Inflammatory macrophage treated with lipopolysaccharide for 1 hour (primary cell): ENCODE results near the gene NYAP1.
A peak's percentile ranks its signal among the peaks of the same experiment; 100 is the strongest.

Source experiments
- DNase-seq, 2 donors: peaks; one replicate each; pipeline ENCODE4 v3.0.0-alpha.2; 2020 to 2022

Gene NYAP1

DNA sequence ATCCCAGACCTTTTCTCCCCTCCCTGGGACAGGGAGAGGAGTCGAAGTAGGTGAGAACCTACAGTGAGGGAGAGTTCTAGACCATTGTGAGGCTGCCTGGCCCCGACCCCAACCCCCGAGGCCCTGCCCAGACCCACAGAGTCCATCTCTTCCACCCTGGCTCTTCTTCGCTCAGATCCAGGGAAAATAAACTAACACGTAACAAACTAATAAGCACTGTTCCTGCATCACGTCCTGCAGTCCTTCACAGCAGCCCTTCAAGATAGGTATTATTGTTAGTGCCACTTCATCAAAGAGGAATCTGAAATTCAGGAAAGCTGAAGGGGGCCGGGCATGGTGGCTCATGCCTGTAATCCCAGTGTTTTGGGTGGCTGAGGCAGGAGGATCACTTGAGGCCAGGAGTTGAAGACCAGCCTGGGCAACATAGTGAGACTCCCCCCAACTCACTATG lies 19.5 kb upstream of the NYAP1 start, which contains the start of gene SPACDR:
TSS of gene SPACDR (minus strand) at position 51 of the 451 bp plus-strand sequence. CDS start 235 bp downstream, outside the sequence.
- DNase-seq, result no peak

DNA sequence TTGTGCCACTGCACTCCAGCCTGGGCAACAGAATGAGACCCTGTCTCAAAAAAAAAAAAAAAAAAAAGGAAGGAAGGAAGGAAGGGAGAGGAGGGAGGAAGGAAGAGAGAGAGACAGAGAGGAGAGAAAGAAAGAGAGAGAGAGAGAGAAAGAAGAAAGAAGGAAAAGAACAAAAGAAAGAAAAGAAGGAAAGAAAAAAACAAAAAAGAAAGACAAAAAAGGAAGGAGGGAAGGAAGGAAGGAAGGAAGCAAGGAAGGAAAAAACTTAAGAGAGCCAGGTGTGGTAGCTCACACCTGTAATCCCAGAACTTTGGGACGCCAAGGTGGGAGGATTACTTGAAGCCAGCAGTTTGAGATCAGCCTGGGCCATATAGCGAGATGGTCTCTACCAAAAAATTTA lies 18.9 kb upstream of the NYAP1 start:
- no peak for DNase-seq

DNA sequence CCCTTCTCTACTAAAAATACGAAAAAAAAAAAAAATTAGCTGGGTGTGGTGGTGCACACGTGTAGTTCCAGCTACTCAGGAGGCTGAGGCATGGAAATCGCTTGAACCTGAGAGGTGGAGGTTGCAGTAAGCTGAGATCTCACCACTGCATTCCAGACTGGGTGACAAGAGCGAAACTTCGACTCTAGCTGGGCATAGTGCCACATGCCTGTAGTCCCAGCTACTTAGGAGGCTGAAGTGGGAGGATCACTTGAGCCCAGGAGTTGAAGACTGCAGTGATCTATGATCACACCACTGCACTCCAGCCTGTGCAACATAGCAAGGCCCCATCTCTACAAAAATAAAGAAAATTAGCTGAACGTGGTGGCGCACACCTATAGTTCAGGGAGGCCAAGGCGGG lies 18.4 kb upstream of the NYAP1 start:
- no peak for DNase-seq

DNA sequence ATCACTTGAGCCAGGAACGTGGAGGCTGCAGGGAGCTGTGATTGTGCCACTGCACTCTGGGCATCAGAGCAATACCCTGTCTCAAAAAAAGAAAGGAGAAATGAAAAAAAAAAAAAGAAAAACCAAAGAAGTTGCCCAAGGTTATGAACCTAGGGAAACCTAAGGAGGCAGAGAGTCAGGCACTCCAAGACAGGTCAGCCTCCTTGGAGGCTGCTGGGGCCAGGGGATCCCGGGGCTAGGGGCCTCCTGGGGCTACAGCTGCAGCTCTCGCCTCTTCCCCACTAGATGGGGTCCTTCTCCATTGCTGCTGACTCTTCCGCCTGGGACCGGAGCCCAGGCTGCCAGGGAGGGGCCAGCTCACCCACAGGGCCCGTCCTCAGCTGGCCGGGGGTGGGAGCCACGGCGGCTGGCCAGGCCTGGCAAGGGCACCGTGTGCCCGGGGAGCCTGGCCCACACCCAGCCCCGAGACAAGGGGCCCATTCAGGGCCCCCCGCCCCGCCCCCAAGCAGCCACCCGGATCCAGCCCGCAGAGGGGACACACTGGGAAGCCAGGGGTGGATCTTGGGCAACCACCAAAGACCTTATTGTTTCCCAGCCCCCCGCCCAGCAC lies 17.9 kb upstream of the NYAP1 start:
- DNase-seq, result peak; percentile 28 to 33

DNA sequence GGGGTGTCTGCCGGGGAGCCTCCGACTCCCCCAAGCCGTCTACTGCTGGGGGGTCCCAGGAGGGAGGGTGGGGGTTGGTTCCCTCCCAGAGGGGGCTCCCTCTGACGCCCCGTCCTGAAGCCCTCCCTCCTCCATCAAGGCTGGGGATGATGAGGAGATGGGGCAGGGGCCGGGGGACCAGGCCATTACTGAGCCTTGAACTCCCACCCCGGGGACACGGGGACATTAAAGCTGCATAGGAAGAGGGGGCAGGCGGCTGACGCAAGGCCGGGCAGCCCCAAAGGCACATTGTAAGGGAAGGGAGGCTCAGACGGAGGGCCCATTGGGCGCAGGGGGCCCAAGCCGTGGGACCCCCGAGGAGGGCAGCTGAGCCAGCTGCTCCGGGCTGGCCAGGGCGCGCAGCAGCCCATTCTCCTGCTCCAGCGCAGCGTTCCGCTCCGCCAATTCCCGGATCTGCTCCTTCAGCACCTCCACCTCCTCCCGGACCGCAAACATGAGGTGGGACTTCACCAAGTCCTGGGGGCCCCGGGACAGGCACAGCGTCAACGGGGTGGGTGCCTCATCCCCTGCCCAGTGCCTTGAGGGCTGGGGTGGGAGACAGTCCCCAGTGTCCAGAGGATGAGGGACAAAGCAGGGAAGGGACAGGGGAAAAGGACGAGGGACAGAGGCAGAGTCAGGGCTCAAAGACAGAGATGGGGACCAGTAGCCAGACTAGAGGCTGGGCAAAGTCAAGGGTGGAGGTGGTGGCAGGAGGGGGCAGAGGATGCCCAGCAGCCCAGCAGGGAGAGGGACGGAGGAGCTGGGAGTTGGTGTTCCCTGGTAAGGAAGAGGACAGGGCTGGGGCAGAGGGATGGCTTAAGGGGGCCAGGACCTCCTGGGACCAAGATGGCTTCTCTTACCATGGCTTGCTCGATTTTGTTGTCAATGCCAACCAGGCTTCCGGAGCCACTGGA lies 16.8 kb upstream of the NYAP1 start:
- no peak for DNase-seq

DNA sequence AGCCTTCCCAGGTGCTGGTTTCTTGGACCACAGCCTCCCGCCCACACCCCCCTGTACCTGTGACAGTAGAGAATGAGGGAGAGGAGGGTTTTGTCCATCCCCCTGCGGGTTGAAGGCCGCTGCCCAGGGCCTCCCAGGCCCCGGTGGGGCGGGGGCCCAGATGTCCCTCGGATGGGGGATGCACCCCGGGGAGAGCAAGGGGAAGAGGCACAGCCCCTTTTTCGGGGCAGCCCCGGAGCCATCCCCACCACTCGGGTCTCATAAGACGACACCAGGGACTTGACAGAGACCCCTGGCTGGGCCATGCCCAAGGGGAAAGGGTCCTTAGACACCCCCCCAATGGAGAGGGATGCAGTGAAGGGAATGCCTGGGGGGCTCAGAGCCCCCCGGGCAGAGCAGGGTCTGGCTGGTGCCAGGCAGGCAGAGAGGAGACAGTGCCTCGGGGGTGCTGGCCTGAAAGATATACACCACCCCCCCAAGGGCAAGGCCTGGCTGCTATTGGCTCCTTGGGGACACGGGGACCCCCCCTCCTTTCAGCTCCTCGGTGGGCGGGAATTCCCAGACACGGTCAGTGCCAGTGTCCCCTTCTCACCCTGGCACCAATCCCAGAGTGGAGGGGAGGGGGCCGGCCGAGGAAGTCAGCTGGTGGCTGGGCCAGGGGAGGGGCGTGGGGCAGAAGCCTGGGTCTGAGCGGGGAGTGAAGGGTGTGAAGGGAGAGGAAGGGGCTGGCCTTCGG lies 15.9 kb upstream of the NYAP1 start:
- DNase-seq, result no peak

DNA sequence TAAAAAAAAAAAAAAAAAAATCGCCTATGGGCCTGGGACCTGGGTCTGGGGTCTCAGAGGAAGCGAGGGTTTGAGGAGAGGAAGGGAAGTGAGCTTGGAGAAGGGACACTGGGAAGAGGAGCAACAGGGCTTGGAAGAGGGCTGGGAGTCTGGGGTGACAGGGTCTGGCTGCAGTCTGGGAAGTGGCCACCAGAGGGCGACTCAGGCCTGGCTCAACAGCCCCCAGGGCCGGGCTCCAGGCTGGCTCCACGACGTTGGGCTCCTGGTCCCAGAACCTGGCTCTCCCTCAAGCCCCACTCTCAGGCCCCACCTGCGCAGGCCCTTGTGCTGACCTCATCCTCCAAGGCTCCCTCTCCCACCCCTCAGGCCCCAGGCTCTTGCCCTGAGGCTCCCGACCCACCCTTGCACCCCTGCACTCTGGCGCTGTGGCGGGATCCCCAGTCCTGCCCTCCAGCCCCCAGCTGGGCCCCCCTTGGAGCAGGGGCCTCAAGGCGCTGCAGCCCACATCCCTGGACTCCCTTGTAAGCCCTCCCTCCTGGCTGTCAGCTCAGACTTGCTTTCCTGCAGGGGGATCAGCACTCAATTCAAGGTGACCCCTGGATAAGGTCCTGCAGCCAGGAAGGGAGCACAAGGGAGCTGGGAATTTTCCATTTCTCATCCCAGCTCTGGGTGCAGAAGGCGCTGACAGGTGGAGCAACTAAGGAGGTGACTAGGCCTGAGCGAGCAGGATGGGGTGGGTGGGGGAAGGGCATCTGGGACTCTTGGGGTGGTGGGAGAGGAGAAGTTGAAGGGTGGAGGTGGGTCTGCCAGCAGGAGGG lies 14.3 kb upstream of the NYAP1 start:
- peak; percentile 43 to 93 for DNase-seq

DNA sequence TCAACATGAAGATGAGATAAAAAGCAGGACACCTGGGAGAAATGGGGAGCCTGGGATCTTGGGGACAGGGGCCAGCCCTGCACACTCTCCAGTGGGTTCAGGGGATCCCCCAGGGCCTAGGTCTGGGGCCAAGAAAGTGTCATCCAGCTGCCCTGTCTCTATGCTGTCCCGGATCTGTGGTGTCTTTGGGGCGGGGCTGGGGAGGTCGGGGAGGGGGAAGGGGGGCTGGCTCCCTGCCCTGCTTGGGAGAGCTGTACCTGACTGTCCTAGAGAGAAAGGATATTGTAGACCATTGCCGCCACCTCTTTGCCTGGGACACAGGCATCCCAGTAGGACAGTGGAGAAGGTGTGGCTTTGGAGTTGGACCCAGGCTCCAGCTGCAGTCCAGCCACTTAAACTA lies 12.7 kb upstream of the NYAP1 start:
- DNase-seq, result no peak

DNA sequence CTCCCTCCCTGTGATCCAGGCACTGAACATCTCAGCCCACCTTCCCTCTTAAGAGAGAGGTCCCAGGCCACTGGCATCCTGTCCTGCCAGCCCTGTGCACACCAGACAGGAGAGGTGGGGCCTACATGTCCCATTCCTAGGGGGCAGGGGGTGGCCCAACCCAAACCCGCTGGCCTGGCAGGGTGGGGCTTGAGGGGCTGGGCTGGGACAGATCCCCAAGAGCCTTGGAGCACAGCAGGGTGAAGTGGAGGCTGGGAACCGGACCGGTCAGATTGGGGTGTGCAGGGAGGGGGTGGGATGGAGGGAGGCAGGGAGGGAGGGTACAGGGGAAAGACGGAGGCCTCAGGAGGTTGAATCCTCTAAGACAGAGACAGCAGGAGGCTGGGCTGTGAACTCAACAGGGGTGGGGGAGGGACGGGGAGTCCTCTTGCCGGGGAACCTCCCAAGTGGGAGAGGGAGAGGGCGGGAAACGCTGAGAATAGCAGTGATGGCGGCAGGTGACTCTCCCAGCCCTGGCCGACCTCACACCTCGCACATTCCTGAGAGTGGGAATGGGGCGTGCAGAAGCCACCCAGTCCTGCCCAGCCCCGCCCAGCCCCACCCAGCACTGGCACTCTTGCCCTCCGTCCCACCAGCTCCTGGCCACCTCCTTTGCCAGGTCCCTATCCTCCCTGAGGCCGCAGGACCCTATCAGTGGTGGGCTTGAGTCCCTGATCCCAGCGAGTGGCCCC lies 11.4 kb upstream of the NYAP1 start:
- no peak for DNase-seq

DNA sequence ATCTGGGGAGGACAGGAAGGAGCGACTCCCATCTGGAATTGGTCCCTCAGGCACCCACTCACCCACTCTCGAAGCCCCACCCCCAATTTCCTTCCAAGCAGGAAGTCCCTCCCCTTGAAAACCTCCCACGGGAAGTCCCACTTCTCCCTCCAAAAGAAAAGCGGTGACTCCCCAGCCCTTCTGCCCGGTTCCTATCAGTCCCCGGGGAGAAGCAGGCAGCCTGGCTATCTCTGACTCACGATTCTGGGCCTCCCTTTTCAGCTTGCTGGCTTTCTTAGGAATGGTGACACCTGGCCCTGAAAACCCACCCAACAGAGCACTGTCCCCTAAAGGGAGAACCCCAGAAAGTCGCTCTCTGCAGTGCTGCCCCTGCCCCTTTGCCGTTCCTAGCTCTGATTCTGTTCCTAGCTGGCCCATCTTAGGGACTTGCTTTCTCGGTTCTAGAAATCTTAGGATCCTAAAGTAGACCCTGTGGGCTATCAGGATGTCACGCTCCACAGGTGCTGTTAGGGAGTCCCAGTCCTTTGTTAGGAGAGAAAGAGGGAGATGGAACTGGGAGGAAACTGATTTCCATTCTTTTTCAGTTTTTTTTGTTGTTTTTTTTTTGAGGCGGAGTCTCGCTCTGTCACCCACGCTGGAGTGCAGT lies 10.8 kb upstream of the NYAP1 start:
- DNase-seq, result peak; percentile 80 to 82

DNA sequence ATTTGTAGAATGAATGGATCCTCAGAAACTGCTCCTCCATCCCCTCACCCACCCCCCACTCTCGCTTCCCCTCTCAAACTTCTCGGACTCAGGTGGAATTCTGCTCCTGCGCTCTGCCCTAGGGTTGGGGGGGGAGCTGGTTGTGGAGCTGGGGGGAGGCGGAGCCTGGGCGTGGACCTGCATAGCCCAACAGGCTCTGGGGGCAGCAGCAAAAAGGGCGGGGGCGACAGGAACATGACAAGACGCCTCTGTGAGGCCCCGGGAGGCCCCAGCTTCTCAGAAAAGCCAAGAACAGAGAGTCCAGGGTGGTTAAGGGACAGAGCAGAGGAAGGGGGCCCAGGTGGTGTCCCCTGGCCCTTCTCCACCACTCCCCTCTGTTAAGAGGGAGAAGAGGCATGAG lies 8.2 kb upstream of the NYAP1 start:
- no peak for DNase-seq

DNA sequence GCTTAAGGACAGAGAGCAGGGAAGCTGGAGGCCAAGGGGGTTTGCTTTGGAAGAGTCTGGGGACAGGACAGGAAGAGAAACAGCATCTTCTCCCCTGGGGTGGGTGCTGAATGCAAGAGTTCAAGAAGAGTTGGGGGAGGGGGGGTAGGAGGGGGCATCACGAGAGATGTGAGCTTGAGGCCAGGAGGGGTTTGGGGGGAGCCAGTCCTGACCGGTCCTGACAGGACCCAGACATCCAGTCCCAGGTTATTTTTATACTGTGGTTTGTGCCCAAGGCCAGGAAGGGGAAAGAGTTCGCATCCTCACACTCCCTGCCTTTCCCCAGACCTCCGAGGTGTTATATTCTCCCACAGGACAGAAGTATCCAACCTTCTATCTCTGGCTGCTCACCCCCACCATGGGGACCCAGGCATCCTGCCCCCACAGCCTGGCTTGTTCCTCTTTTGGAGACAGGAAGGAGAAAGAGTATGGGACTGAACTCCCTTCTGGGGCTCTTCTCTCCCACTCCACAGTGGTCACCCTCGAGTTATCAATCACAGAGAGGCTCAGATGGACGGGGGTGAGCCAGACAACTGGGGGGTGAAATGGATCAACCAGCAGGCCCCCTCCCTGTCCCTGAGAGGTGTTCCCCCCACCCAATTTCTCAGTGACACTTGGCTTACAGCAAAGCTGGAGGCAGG lies 7.5 kb upstream of the NYAP1 start:
- no peak for DNase-seq

DNA sequence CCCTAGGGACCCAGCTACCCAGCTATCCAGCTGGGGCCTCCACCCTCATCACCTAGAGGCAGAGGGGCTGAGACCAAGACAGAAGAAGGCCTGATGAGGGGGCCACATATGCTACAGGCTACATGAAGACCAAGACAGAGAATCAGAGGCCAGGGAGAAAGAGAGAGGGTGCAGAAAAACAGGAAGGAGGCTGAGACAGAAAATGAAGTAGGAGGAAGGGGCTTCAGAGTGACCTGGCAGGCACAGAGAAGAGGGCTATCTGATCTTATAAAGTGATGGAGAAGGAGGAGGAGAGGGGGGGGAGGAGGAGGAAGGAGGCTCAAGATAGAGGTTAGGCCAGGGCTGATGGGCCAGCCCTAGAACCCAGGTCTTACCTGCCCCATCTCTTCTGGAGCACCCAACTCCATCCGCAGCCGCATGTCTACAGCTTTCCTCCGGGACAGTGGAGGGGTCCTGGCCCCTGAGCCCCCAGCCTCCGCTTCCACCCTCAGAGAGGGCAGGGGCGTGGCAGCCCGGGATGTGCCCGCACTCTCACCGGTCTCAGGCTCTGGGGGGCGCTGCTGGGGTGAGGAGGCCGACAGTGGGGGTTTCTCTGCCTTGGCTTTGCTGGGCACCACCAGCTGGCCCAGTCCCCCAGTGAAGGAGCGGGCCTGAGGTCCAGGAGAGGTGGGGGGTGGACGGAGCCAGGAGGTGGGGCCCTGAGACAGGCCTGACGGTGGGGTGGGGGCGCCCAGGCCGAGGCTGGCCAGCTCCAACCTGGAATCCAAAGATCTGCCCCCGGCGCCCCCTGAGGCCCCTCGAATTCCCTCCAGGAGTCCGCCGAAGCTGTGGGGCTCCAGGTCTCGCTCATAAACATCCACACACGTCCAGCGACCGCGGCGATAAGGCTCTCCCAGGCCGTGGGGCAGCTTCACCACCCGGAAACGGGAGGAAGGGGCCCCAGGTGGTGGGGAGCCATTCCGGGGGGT lies 6.5 kb upstream of the NYAP1 start:
- peak in 1 of 2 donors; percentile 15 for DNase-seq

DNA sequence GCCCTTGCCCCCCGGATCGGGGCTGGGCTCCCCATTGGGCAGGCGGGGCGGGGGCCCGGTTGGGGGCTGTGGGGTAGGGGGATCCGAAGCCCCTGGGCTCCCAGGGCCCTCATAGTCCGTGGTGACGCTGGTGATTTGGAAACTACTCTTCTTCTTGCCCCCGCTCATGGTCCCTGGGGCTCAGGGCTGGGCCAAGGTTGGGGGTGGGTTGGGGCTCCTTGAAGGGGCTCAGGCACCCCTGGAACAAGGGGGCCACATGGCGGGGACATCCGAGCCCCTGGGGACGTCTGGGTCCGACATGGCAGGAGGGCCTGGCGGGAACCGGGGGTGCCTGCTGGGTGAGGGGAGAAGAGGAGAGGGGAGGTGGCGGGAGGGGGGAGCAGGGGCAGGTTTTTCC lies 5.9 kb upstream of the NYAP1 start:
- no peak for DNase-seq

DNA sequence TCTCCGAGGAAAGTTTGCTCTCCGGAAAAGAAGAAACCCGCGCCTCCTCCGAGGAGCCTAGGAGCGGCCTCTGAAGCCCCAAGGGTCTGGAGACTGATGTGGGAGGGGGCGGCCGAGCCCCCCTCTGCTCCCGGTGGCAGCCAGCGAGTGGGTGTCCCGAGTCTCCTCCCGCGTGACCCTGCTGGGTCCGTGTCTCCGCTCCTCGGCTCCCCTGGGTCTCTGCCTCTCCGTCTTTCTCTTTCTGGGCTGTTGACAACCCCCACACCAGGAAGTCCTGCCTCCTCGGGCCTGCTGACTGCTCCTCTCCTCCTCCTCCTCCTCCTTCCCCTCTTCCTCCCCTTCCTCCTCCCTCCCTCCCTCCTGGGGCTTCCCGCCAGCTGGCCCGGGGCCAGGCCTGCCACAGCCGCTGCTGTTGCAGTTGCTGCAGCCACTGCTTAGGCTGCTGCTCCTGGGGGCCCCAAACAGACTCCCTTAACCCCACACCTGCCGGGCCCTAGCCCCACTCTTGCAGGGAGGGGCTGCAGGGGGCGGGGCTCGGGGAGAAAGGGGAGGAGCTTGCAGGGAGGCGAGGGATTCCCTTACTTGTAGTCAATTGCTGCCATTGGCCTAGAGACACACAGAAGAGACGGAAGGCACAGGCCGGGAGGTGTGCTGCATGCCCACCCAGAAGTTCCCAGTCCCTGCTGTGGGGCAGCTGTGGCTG lies 4.6 kb upstream of the NYAP1 start, which contains the start of gene TSC22D4:
TSS of gene TSC22D4 (minus strand) at position 257 of the 703 bp plus-strand sequence. CDS start 1,176 bp downstream, outside the sequence.
- peak; percentile 78 to 86 for DNase-seq

DNA sequence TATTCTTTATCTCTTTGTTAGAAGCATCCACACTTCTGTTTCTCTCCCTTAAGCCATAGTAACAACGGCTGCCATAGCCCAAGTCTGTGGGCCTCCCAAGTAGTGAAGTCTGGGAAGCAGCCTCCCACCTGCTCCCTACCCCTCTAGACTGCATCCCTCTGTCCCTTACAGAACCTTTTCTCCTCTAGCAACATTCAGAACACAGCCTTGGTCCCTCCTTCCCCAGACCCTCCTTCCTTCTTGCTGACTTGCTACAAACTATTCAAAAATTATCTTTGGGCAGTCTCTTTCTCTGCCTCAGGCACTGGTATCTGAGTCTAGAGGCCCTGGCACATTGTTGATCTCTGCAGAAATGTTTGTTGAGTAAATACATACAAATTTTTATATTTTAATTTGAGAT lies 2.3 kb upstream of the NYAP1 start:
- no peak for DNase-seq

DNA sequence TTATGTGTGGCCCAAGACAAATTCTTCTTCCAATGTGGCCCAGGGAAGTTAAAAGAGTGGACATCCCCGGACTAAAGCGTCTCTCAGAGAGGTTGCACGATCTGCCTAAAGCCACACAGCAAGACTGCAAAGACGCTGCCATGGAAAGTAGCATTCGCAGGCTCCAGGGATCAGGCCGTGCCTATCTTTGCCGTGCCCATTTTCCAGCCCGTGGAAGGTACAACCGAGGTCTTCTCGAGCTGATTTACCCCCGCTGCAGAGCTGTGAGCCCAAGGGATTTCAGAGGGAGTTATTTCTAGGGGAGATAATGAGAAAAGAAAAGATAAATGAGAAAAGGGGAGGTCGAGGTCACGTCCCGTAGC lies 1.0 kb upstream of the NYAP1 start:
- no peak for DNase-seq

DNA sequence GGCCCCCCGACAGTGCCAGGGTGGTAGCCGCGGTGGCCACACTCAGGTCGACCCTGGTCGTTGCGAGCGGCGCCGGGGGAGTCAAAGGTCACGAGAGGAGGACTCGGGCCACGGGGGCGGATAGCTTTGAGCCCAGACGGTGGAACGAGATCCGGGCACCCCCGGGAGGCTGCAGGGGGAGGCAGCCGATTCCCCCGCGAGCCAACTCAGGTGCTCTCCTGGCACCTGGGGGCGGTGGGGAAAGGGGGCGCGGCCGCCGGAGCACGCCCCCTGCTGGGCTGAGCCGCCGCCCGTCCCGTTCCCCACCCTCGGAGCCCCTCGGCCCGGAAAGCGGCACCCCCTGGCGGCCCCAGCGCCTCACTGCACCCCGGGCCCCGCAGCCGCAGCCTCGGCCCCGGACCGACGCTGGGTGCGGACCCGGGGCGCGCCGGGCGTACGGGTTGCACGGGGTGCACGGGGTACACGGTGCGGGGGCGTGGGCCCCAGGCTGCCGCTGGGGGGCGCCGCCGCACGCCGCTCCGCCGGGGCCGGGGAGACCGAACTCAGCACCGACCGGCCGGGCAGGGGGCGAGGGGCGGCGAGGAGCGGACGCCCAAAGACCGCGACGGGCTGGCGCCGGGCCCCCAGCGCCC lies 521 bp upstream of the NYAP1 start:
- peak; percentile 33 to 75 for DNase-seq
